GM21717 (cell line): Measurements from ENCODE around the gene CDC42BPA.

Experiments used
- ATAC-seq: cut with Tn5 transposase; IDR thresholded peaks from one replicate; pipeline ENCODE4 v1.9.1; 2021; ENCODE audit warnings: mild to moderate bottlenecking, moderate library complexity; ENCODE audit not compliant: unreplicated experiment

Gene CDC42BPA

GRCh38 chr1:226951286-226952117 is 366.8 kb downstream of the CDC42BPA start:
- ATAC-seq: no peak

GRCh38 chr1:226950871-226951270 is 367.4 kb downstream of the CDC42BPA start:
- ATAC-seq: no peak

- ATAC-seq: no peak
Measured at GRCh38 chr1:226950316-226950715, 368.0 kb downstream of the CDC42BPA start.

- ATAC-seq: no peak
Measured at GRCh38 chr1:226949401-226949800, 368.9 kb downstream of the CDC42BPA start.

- ATAC-seq: no peak
Measured at GRCh38 chr1:226948996-226949395, 369.3 kb downstream of the CDC42BPA start.

- no peak for ATAC-seq
Measured at GRCh38 chr1:226948480-226948879, 369.8 kb downstream of the CDC42BPA start.

GRCh38 chr1:226948051-226948450 is 370.2 kb downstream of the CDC42BPA start:
- ATAC-seq: no peak

- no peak for ATAC-seq
Measured at GRCh38 chr1:226946841-226947240, 371.5 kb downstream of the CDC42BPA start.

- ATAC-seq: no peak
Measured at GRCh38 chr1:226946285-226946684, 372.0 kb downstream of the CDC42BPA start.

GRCh38 chr1:226945858-226946245 is 372.4 kb downstream of the CDC42BPA start:
- no peak for ATAC-seq

GRCh38 chr1:226945106-226945857 is 373.0 kb downstream of the CDC42BPA start:
- no peak for ATAC-seq

GRCh38 chr1:226943927-226944326 is 374.4 kb downstream of the CDC42BPA start:
- ATAC-seq: no peak

- ATAC-seq: no peak
Measured at GRCh38 chr1:226943156-226943555, 375.1 kb downstream of the CDC42BPA start.

- ATAC-seq: no peak
Measured at GRCh38 chr1:226942392-226942791, 375.9 kb downstream of the CDC42BPA start.

GRCh38 chr1:226940806-226941067 is 377.6 kb downstream of the CDC42BPA start:
- ATAC-seq: no peak

- peak; percentile 96 for ATAC-seq
Measured at GRCh38 chr1:226940029-226940805, 378.1 kb downstream of the CDC42BPA start, which contains the start of gene COQ8A. Gene COQ8A, plus strand, starts transcription at chr1:226940294. Its CDS starts 21,092 bp downstream, at chr1:226961386.
